ENCODE measurements around the gene PALLD.

The PALLD gene

DNA sequence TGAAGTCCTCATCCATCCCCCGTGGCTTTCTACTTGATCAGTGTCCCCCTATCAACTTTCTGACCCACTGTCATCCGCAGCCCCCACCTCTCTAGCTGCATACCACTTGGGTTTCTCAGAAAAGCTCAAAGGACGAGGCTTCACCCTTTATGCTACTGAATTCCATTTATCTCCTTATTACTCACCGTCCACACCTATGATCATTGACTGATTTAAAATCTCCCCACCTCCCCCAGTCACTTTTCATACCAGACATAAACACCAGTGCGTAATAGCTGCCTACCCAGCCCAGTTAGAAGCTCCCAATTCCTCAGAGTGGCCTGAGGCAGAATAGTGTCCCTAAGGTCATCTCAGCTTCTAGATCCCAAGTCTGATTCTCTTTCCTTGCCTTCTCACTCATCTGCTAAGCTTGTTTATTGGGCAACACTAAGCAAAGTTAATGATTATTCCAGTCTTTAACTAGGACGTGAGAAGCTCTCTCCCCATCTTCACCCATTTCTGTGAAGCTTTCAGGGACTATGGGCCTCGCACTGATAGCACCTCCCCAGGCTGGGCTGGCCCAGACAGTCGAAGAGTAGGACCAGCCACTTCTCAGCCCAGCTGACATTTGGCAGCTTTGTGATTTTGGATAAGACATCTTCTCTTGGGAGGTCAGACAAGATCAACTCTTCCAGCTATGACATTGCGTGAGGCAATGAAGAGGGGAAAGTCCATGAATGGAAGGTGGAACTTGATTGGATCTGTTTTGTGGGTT lies 9.4 kb upstream of the PALLD start:
- H3K36me3 Mint-ChIP-seq (ENCODE audit: low read depth): no peaks in the 10 kb centered on the region
- H3K27ac Mint-ChIP-seq: peak overlapping the region; percentile 25 to 56 (median 53)
- peak overlapping the region in 1 of 3 experiments; percentile 49 for H3K4me3 Mint-ChIP-seq
- H3K4me1 Mint-ChIP-seq: peaks cover 38% of the 10 kb centered on the region
- TF ChIP-seq, protein P1, sequence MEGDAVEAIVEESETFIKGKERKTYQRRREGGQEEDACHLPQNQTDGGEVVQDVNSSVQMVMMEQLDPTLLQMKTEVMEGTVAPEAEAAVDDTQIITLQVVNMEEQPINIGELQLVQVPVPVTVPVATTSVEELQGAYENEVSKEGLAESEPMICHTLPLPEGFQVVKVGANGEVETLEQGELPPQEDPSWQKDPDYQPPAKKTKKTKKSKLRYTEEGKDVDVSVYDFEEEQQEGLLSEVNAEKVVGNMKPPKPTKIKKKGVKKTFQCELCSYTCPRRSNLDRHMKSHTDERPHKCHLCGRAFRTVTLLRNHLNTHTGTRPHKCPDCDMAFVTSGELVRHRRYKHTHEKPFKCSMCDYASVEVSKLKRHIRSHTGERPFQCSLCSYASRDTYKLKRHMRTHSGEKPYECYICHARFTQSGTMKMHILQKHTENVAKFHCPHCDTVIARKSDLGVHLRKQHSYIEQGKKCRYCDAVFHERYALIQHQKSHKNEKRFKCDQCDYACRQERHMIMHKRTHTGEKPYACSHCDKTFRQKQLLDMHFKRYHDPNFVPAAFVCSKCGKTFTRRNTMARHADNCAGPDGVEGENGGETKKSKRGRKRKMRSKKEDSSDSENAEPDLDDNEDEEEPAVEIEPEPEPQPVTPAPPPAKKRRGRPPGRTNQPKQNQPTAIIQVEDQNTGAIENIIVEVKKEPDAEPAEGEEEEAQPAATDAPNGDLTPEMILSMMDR (IDR thresholded peaks at IDR 0.05; ENCODE audit: unreplicated experiment in 3 of 3): no peak
- peaks cover 3% of the 10 kb centered on the region for H3K27me3 Mint-ChIP-seq (ENCODE audit: low read depth)
- H3K9me3 Mint-ChIP-seq: no peaks in the 10 kb centered on the region

DNA sequence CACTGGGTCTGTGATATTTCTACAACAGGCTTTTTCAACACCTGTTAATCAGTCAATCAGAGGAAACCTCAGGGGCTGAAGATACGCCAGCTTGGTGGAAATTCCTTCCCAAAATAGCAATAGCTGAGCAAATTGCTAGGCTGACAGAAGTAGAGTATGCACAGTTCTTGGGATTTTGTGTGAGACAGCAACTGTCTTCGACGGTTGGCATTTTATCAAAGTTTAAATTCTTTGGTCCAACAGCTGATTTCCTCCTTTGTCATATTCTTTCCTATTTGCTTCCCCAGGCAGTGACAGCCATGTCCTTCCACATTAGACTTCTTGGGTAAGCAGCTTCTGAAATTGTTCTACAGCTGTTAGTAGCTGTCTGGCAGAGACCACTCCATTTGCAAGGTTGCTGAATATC lies 8.0 kb upstream of the PALLD start:
- Mint-ChIP-seq H3K4me1 (peaks cover 38% of the 10 kb centered on the region), H3K4me3 (peak overlapping the region in 1 of 3 experiments; percentile 34), H3K27ac (peak overlapping the region; percentile 47 to 66 (median 47)), H3K27me3 (ENCODE audit: low read depth) (peaks cover 3% of the 10 kb centered on the region), H3K36me3 (ENCODE audit: low read depth) (no peaks in the 10 kb centered on the region), H3K9me3 (no peaks in the 10 kb centered on the region)
- TF ChIP-seq, protein P1 (IDR thresholded peaks at IDR 0.05; ENCODE audit: unreplicated experiment in 3 of 3): no peak

DNA sequence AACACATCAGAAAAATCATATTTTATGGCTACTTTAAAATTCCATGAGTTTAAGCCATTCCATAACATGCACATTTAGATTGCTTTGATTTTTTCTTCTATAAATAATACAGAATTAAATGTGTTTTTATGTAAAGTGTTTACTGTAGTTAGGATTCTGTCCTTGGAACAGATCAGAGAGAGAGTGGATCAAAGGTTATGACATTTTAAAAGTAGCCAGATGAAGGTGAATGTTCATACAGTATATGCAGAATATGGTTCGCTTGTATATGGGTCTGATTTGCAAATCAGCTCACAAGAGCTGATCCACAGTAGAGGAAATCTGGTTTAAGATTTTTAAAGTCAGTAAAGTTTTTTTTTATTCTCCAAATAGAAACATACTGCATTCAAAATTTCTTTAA lies 7.2 kb upstream of the PALLD start:
- TF ChIP-seq, protein P1 (IDR thresholded peaks at IDR 0.05; ENCODE audit: unreplicated experiment in 3 of 3): no peak
- Mint-ChIP-seq H3K27me3 (ENCODE audit: low read depth) (peaks cover 3% of the 10 kb centered on the region), H3K9me3 (no peaks in the 10 kb centered on the region), H3K27ac (peak overlapping the region; percentile 47 to 66 (median 47)), H3K4me3 (no peak overlapping the region), H3K36me3 (ENCODE audit: low read depth) (no peaks in the 10 kb centered on the region), H3K4me1 (peaks cover 37% of the 10 kb centered on the region)

DNA sequence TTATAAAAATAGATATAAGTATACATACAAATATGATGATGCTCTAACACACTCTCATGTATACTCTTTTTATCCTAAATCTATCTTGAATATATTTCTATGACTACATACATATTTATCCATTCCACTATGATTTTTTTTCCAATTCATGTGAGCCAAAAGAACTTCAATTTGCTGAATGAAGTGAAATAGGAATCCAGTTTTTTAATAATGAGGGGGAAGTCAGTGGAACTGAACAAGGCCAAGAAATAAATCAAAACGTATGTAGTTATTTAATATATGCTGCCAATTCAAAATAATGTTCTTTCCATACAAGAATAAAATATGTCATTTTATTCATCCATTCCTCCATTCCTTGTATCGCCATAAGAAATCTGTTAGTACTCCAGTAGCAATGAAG lies 6.1 kb upstream of the PALLD start:
- Mint-ChIP-seq H3K9me3 (no peaks in the 10 kb centered on the region), H3K27ac (peak overlapping the region in 1 of 3 experiments; percentile 5), H3K4me1 (peaks cover 33% of the 10 kb centered on the region), H3K4me3 (no peak overlapping the region), H3K27me3 (ENCODE audit: low read depth) (peaks cover 3% of the 10 kb centered on the region), H3K36me3 (ENCODE audit: low read depth) (no peaks in the 10 kb centered on the region)
- TF ChIP-seq, protein P1 (IDR thresholded peaks at IDR 0.05; ENCODE audit: unreplicated experiment in 3 of 3): no peak

DNA sequence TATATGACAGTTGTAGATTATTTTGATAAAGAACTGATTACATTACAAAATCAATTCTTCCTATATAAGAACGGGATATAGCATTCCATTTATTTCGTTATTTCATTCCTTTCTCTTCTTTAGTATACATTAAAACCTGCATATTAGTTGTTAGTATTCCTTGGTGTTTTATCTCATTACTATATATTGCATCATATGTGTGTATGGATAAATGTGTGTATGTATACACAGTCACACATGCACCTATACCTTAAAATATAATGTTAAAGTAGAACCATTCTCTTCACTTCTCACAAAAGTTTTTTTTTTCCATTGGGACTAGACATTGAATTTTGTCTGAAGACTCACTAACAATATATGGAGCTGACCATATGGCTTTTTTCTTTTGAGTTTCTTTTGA lies 5.3 kb upstream of the PALLD start:
- Mint-ChIP-seq H3K36me3 (ENCODE audit: low read depth) (no peaks in the 10 kb centered on the region), H3K9me3 (no peaks in the 10 kb centered on the region), H3K27me3 (ENCODE audit: low read depth) (peaks cover 3% of the 10 kb centered on the region), H3K27ac (no peak overlapping the region), H3K4me1 (peaks cover 39% of the 10 kb centered on the region), H3K4me3 (no peak overlapping the region)
- TF ChIP-seq, protein P1 (IDR thresholded peaks at IDR 0.05; ENCODE audit: unreplicated experiment in 3 of 3): no peak

DNA sequence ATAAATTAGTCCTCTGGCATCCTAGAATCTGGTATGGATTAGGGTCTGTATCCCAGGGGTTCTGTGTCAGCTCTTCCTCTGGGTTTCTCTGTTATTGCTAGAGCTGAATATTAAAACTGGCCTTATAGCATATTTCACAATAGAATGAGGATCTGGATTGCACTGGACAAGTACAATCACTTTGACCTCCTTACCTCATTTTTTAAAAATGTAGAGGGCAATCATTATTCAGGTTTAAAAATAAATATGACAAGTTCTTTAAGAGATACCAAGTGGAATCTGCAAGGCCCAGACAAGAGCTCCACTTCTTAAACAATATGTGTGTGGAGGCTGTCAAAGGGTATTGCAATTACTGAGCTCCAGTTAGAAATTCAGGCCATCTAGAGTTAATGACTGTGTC lies 1.4 kb downstream of the PALLD start:
- H3K27me3 Mint-ChIP-seq (ENCODE audit: low read depth): no peaks in the 10 kb centered on the region
- peak overlapping the region in 1 of 3 experiments; percentile 37 for H3K27ac Mint-ChIP-seq
- TF ChIP-seq, protein P1 (IDR thresholded peaks at IDR 0.05; ENCODE audit: unreplicated experiment in 3 of 3): no peak
- H3K36me3 Mint-ChIP-seq (ENCODE audit: low read depth): no peaks in the 10 kb centered on the region
- peak overlapping the region; percentile 55 to 96 (median 80) for H3K4me3 Mint-ChIP-seq
- peaks cover 35% of the 10 kb centered on the region for H3K4me1 Mint-ChIP-seq
- no peaks in the 10 kb centered on the region for H3K9me3 Mint-ChIP-seq

Measured in nephron (organoid).